22Rv1 (cell line): ENCODE measurements around the gene MMP15.

Source experiments
- ZFX ChIP-seq: fragments of 450-650 bp; IDR thresholded peaks from 2 replicates; pipeline ENCODE4 v1.6.1; 2017; ENCODE audit warnings: antibody characterized with exemption, borderline replicate concordance
- TF ChIP-seq, protein P1 (sequence below): fragments of 450-650 bp; IDR thresholded peaks from 2 replicates; pipeline ENCODE4 v1.5.1; 2017; ENCODE audit warnings: mild to moderate bottlenecking

- TF ChIP-seq, protein P1, sequence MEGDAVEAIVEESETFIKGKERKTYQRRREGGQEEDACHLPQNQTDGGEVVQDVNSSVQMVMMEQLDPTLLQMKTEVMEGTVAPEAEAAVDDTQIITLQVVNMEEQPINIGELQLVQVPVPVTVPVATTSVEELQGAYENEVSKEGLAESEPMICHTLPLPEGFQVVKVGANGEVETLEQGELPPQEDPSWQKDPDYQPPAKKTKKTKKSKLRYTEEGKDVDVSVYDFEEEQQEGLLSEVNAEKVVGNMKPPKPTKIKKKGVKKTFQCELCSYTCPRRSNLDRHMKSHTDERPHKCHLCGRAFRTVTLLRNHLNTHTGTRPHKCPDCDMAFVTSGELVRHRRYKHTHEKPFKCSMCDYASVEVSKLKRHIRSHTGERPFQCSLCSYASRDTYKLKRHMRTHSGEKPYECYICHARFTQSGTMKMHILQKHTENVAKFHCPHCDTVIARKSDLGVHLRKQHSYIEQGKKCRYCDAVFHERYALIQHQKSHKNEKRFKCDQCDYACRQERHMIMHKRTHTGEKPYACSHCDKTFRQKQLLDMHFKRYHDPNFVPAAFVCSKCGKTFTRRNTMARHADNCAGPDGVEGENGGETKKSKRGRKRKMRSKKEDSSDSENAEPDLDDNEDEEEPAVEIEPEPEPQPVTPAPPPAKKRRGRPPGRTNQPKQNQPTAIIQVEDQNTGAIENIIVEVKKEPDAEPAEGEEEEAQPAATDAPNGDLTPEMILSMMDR, result no peak
- no peak for TF ChIP-seq ZFX
Observed at GRCh38 chr16:58042001-58042885, 16.7 kb downstream of the MMP15 start.
